GM10266 (cell line): ENCODE results near the gene DLG2.

ENCODE experiments used
- DNase-seq: peaks from one replicate; pipeline ENCODE4 v3.0.0; 2012; ENCODE audit errors: extremely low spot score
- CTCF ChIP-seq: IDR thresholded peaks from 2 replicates; pipeline ENCODE4 v1.5.1; 2012; ENCODE audit warnings: mild to moderate bottlenecking, low read depth; ENCODE audit not compliant: control insufficient read depth, insufficient read depth; ENCODE audit errors: missing control alignments

Gene DLG2

GRCh38 chr11:84430661-84431060 lies 1196.5 kb downstream of the DLG2 start:
- no peak for TF ChIP-seq CTCF
- no peak for DNase-seq

DNA sequence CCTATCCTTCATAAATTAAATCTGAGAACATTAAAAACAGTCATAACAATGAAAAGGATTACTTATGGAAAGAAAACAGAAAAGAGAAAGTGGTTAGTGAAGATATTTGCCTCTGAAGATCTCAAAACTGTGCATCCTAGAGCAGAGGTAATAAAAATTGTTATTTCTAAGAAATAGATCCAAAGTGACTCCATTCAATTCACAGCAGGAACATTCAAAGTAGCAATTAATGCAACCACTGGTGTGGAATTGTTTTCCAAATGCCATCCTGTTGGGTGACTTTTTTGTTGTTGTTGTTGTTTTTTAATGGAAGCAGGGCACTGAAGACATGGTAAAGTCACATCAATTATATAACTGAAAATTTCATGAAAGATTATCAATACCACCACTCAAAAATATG lies 1201.5 kb downstream of the DLG2 start:
- DNase-seq: no peak

GRCh38 chr11:84420271-84420670 lies 1206.9 kb downstream of the DLG2 start:
- TF ChIP-seq CTCF: no peak
- no peak for DNase-seq

More for the DNA sequence above, 1201.5 kb downstream of the DLG2 start:
- no peak for TF ChIP-seq CTCF

DNA sequence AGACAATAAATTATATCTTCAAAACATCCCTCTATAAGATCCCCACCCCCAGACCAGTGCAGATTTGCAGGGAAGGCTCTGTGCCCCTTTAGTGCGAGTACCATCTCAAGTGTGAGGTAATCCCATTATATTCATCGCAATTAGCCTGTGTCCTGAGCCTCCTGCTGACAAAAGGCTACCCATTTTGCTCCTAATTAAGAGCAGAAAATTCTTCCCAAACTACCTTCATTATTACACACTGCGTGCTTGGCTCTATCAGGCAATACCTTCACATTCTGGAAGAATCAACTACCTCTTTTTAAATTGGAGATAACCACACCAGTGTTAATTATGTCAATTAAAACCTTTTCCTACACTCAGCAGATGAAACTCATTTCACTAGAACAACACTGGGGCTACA lies 1207.5 kb downstream of the DLG2 start:
- TF ChIP-seq CTCF: no peak
- DNase-seq: no peak

GRCh38 chr11:84414920-84415319 lies 1212.2 kb downstream of the DLG2 start:
- no peak for TF ChIP-seq CTCF
- DNase-seq: no peak

- no peak for TF ChIP-seq CTCF
Observed at GRCh38 chr11:84413549-84413948, 1213.6 kb downstream of the DLG2 start.

GRCh38 chr11:84412862-84413261 lies 1214.3 kb downstream of the DLG2 start:
- no peak for DNase-seq
- no peak for TF ChIP-seq CTCF

More at GRCh38 chr11:84413549-84413948, 1213.6 kb downstream of the DLG2 start:
- no peak for DNase-seq
